H1 (cell line): Measurements from ENCODE around the gene CEBPG. TPM values are rescaled to one million over a fixed set of nuclear protein-coding genes. Genes with fewer than 3 reads are reported as not detected.

Source experiments
- CTCF ChIA-PET: fragments of 300-600 bp; sonication (Branson Sonifier 250); formaldehyde crosslinking; loops from one replicate; lab custom pipeline; 2021; ENCODE audit not compliant: partially characterized antibody; lab: Charles Lee
- POLR2A ChIA-PET: fragments of 300-600 bp; sonication (Branson Sonifier 250); formaldehyde crosslinking; loops from one replicate; lab custom pipeline; 2021; ENCODE audit warnings: inconsistent platforms; ENCODE audit not compliant: partially characterized antibody; lab: Charles Lee
- DNase-seq, 2 experiments: peaks; one replicate each; pipeline versions ENCODE4 v3.0.0 to v3.0.0-alpha.2; 2010 to 2022; ENCODE audit warnings: low spot score in 2 of 2, low read depth in 1 of 2, mixed read lengths in 1 of 2
- FAIRE-seq: peaks from 2 replicates; lab custom pipeline; 2011; peaks lifted over from hg19 to GRCh38; lab: Jason Lieb, UNC
- H2AFZ ChIP-seq: 2 replicates; pipeline ENCODE4 v1.8.1; 2012; ENCODE audit warnings: low read length, inconsistent platforms
- H2AK5ac ChIP-seq: 2 replicates; pipeline ENCODE4 v1.6.1; 2013; ENCODE audit warnings: low read depth, low read length
- H2BK120ac ChIP-seq: replicated peaks from 2 replicates; pipeline ENCODE3; 2013; ENCODE audit warnings: low read depth, low read length, inconsistent platforms
- H2BK12ac ChIP-seq: 2 replicates; pipeline ENCODE4 v1.6.1; 2013; ENCODE audit warnings: low read depth, low read length
- H2BK15ac ChIP-seq: 2 replicates; pipeline ENCODE4 v1.6.1; 2013; ENCODE audit warnings: low read length
- H2BK20ac ChIP-seq: 2 replicates; pipeline ENCODE4 v1.6.1; 2013; ENCODE audit warnings: low read length
- H2BK5ac ChIP-seq: 2 replicates; pipeline ENCODE4 v1.6.1; 2013; ENCODE audit warnings: low read depth, low read length
- H3K14ac ChIP-seq: 2 replicates; pipeline ENCODE4 v1.6.1; 2013; ENCODE audit warnings: inconsistent platforms; ENCODE audit not compliant: insufficient read length
- H3K18ac ChIP-seq: 2 replicates; pipeline ENCODE4 v1.6.1; 2013; ENCODE audit warnings: low read length; ENCODE audit errors: extremely low read depth
- H3K23ac ChIP-seq: 2 replicates; pipeline ENCODE4 v1.6.1; 2013; ENCODE audit warnings: inconsistent platforms; ENCODE audit not compliant: insufficient read length
- H3K23me2 ChIP-seq: 2 replicates; pipeline ENCODE4 v1.6.1; 2013; ENCODE audit warnings: low read depth, low read length
- H3K27ac ChIP-seq: 2 replicates; pipeline ENCODE4 v1.6.1; 2011; ENCODE audit warnings: low read depth, low read length, inconsistent platforms
- H3K27me3 ChIP-seq, 4 experiments: replicated peaks in 1 of 4; 1 replicate in 1 of 4; 2 replicates in 3 of 4; pipeline versions ENCODE4 v1.6.1 to v1.8.1; 2011 to 2013; ENCODE audit warnings: low read length in 3 of 4, mild to moderate bottlenecking in 3 of 4, inconsistent platforms in 2 of 4, mixed read lengths in 2 of 4, moderate library complexity in 1 of 4; ENCODE audit not compliant: control insufficient read depth in 3 of 4, insufficient read depth in 3 of 4; ENCODE audit errors: extremely low read depth in 1 of 4
- H3K36me3 ChIP-seq, 4 experiments: 2 replicates each; pipeline versions ENCODE4 v1.6.1 to v1.8.1; 2011 to 2013; ENCODE audit warnings: mild to moderate bottlenecking in 4 of 4, low read length in 3 of 4, moderate library complexity in 2 of 4, control low read depth in 1 of 4, inconsistent platforms in 1 of 4; ENCODE audit not compliant: insufficient read depth in 4 of 4, control insufficient read depth in 2 of 4
- H3K4ac ChIP-seq: replicated peaks from 2 replicates; pipeline ENCODE3; 2013; ENCODE audit warnings: low read length, low read depth, mixed read lengths, inconsistent platforms; ENCODE audit not compliant: insufficient read length
- H3K4me1 ChIP-seq, 4 experiments: replicated peaks in 1 of 4; 1 replicate in 1 of 4; 2 replicates in 3 of 4; pipeline versions ENCODE4 v1.6.1 to v1.8.1; 2011 to 2013; ENCODE audit warnings: low read length in 3 of 4, inconsistent platforms in 2 of 4, mixed read lengths in 1 of 4; ENCODE audit not compliant: insufficient read depth in 4 of 4, control insufficient read depth in 3 of 4
- H3K4me2 ChIP-seq, 2 experiments: 2 replicates each; pipeline versions ENCODE4 v1.6.1 to v1.8.1; 2011 to 2013; ENCODE audit warnings: low read depth in 2 of 2, low read length in 2 of 2, control low read depth in 1 of 2, inconsistent platforms in 1 of 2, mild to moderate bottlenecking in 1 of 2; ENCODE audit not compliant: insufficient read depth in 1 of 2
- H3K4me3 ChIP-seq, 4 experiments: fragments of 200-600, 300-600 bp in 1 of 4; sonication (generic), shearing (Covaris generic), sonication (Bioruptor Twin) in 1 of 4; 2 replicates each; pipeline versions ENCODE4 v1.5.1 to v1.8.1; 2011 to 2016; ENCODE audit warnings: low read length in 4 of 4, low read depth in 3 of 4, control low read depth in 2 of 4, inconsistent platforms in 2 of 4, mild to moderate bottlenecking in 2 of 4, mixed read lengths in 1 of 4, moderate library complexity in 1 of 4; ENCODE audit not compliant: insufficient read depth in 2 of 4; ENCODE audit errors: extremely low read depth in 1 of 4
- H3K56ac ChIP-seq: replicated peaks from 2 replicates; pipeline ENCODE3; 2013; ENCODE audit warnings: low read depth, mild to moderate bottlenecking, mixed read lengths, low read length, inconsistent platforms; ENCODE audit not compliant: insufficient read length
- H3K79me1 ChIP-seq: 2 replicates; pipeline ENCODE4 v1.6.1; 2013; ENCODE audit warnings: low read depth, low read length, control low read depth
- H3K79me2 ChIP-seq, 2 experiments: 2 replicates each; pipeline versions ENCODE4 v1.6.1 to v1.8.1; 2012 to 2013; ENCODE audit warnings: low read length in 2 of 2, mild to moderate bottlenecking in 2 of 2, inconsistent platforms in 1 of 2; ENCODE audit not compliant: insufficient read depth in 2 of 2, control insufficient read depth in 1 of 2
- H3K9ac ChIP-seq, 4 experiments: replicated peaks in 1 of 4; 1 replicate in 1 of 4; 2 replicates in 3 of 4; pipeline versions ENCODE4 v1.6.1 to v1.8.1; 2011 to 2013; ENCODE audit warnings: low read depth in 3 of 4, low read length in 3 of 4, control low read depth in 2 of 4, mild to moderate bottlenecking in 2 of 4, moderate library complexity in 2 of 4, inconsistent platforms in 1 of 4; ENCODE audit errors: extremely low read depth in 1 of 4
- H3K9me3 ChIP-seq, 2 experiments: 2 replicates each; pipeline versions ENCODE4 v1.6.1 to v1.8.1; 2012 to 2013; ENCODE audit warnings: mild to moderate bottlenecking in 2 of 2, moderate library complexity in 2 of 2, control low read depth in 1 of 2, inconsistent platforms in 1 of 2, low read depth in 1 of 2, low read length in 1 of 2, mixed read lengths in 1 of 2; ENCODE audit not compliant: insufficient read depth in 2 of 2
- H4K20me1 ChIP-seq, 2 experiments: replicated peaks in 1 of 2; 2 replicates each; pipeline versions ENCODE3 to v1.8.1; 2011 to 2013; ENCODE audit warnings: inconsistent platforms in 2 of 2, low read length in 2 of 2, mild to moderate bottlenecking in 1 of 2; ENCODE audit not compliant: insufficient read depth in 2 of 2, control insufficient read depth in 1 of 2
- H4K5ac ChIP-seq: 2 replicates; pipeline ENCODE4 v1.6.1; 2013; ENCODE audit warnings: low read length, low read depth, mixed read lengths, inconsistent platforms; ENCODE audit not compliant: insufficient read length
- H4K8ac ChIP-seq: 2 replicates; pipeline ENCODE4 v1.8.0; 2013; ENCODE audit warnings: mild to moderate bottlenecking, moderate library complexity, low read length, inconsistent platforms; ENCODE audit not compliant: insufficient read depth; ENCODE audit errors: extremely low read depth
- H4K91ac ChIP-seq: replicated peaks from 2 replicates; pipeline ENCODE3; 2013; ENCODE audit warnings: low read length, mixed read lengths, inconsistent platforms; ENCODE audit not compliant: insufficient read length
- CHD2 ChIP-seq: IDR thresholded peaks from 2 replicates; pipeline ENCODE4 v1.6.1; 2012; ENCODE audit warnings: low read length, improper control_type of control experiment
- EGR1 ChIP-seq: IDR thresholded peaks from 2 replicates; pipeline ENCODE4 v1.6.1; 2011; ENCODE audit warnings: low read depth, low read length, borderline replicate concordance
- EZH2 ChIP-seq: fragments of 200-600 bp; sonication (generic); IDR thresholded peaks from 2 replicates; pipeline ENCODE4 v1.7.1; 2012; ENCODE audit warnings: low read depth, mild to moderate bottlenecking, moderate library complexity, low read length, inconsistent platforms; ENCODE audit not compliant: severe bottlenecking
- JUND ChIP-seq: IDR thresholded peaks from 2 replicates; pipeline ENCODE4 v1.6.1; 2011; ENCODE audit warnings: mild to moderate bottlenecking, improper control_type of control experiment, low read length
- POU5F1 ChIP-seq: IDR thresholded peaks from 2 replicates; pipeline ENCODE4 v1.6.1; 2011; ENCODE audit warnings: low read depth, mild to moderate bottlenecking, low read length, moderate library complexity
- RBBP5 ChIP-seq: IDR thresholded peaks from 2 replicates; pipeline ENCODE4 v1.7.1; 2012; ENCODE audit warnings: low read depth, mild to moderate bottlenecking, inconsistent platforms, low read length, moderate library complexity, borderline replicate concordance
- SAP30 ChIP-seq: fragments of 300-600 bp; sonication (generic); IDR thresholded peaks from 2 replicates; pipeline ENCODE4 v1.7.1; 2012; ENCODE audit warnings: low read length, moderate library complexity, mild to moderate bottlenecking, inconsistent platforms; ENCODE audit not compliant: insufficient read depth, insufficient replicate concordance
- SIRT6 ChIP-seq: IDR thresholded peaks from one replicate; pipeline ENCODE4 v1.7.1; 2012; ENCODE audit warnings: low read length, inconsistent platforms
- TAF1 ChIP-seq: IDR thresholded peaks from 2 replicates; pipeline ENCODE4 v1.6.1; 2011; ENCODE audit warnings: mild to moderate bottlenecking, low read depth, low read length
- WGBS, 2 experiments: shearing (Covaris generic) in 1 of 2; methylation state at CpG; one replicate each; pipeline versions ENCODE4 v1.1.6 to v1.1.7; 2013 to 2015; ENCODE audit warnings: low lambda C conversion rate in 2 of 2, mixed read lengths in 2 of 2, inconsistent platforms in 1 of 2, low coverage in 1 of 2, missing lambda C conversion rate in 1 of 2; ENCODE audit not compliant: insufficient replicate concordance in 2 of 2, insufficient coverage in 1 of 2, insufficient read length in 1 of 2; ENCODE audit errors: extremely low coverage in 1 of 2, missing lambda C conversion rate in 1 of 2; 5-methylcytosine and 5-hydroxymethylcytosine counted together
- polyA plus RNA-seq, 7 experiments: library from polyadenylated mRNA; depleted of rRNA in 3 of 7; stranded (reverse) in 5 of 7; unstranded in 2 of 7; fragments of >200 nt in 5 of 7; fragments of 200-250 nt in 2 of 7; gene quantifications; 1 replicate in 5 of 7; 2 replicates in 1 of 7; 4 replicates in 1 of 7; pipeline versions ENCODE4 v1.2.1 to v1.2.3, GENCODE V29; 2011 to 2013; ENCODE audit warnings: missing spikeins in 2 of 7, mixed read lengths in 2 of 7
- total RNA-seq: library from RNA; stranded (reverse); fragmentation: NEBNext Ultra II Directional; extraction: Animal tissue kit (Norgen Biotek cat#: 25700); gene quantifications from 2 replicates; pipeline ENCODE4 v1.2.1, GENCODE V29; 2021

Gene CEBPG
- total and polyA plus RNA-seq, 2 of the 8 experiments (the other 6 are each of a cell fraction or from before 2014, with no cell fraction given): 12.3 to 35.4 TPM

- FAIRE-seq: no peak
- TF ChIP-seq RBBP5: no peak
- TF ChIP-seq EGR1: no peak
- TF ChIP-seq CHD2: no peak
- no peak for TF ChIP-seq JUND
- no peak for TF ChIP-seq POU5F1
- TF ChIP-seq EZH2: no peak
- no peak for TF ChIP-seq SAP30
- no peak for TF ChIP-seq TAF1
- TF ChIP-seq SIRT6: no peak
Measured at GRCh38 chr19:33366897-33367296, 6.6 kb upstream of the CEBPG start.

More at GRCh38 chr19:33366897-33367296, 6.6 kb upstream of the CEBPG start:
- Histone ChIP-seq H3K4me2 (no peak overlapping the region), H3K36me3 (no peaks in the 10 kb centered on the region), H2BK12ac (no peak overlapping the region), H4K91ac (no peak overlapping the region), H3K27me3 (no peaks in the 10 kb centered on the region), H3K9ac (no peak overlapping the region), H2BK5ac (no peak overlapping the region), H4K20me1 (no peaks in the 10 kb centered on the region), H3K18ac (no peak overlapping the region), H3K14ac (no peak overlapping the region), H2AFZ (no peak overlapping the region), H2BK120ac (no peak overlapping the region), H2BK15ac (no peak overlapping the region), H3K27ac (no peak overlapping the region), H3K4ac (no peak overlapping the region), H3K4me3 (no peak overlapping the region), H3K79me1 (no peaks in the 10 kb centered on the region), H3K9me3 (no peaks in the 10 kb centered on the region), H3K4me1 (no peaks in the 10 kb centered on the region), H2BK20ac (no peak overlapping the region), H3K79me2 (no peaks in the 10 kb centered on the region), H2AK5ac (no peak overlapping the region), H4K8ac (no peak overlapping the region), H3K23me2 (no peaks in the 10 kb centered on the region), H3K23ac (no peak overlapping the region), H3K56ac (no peak overlapping the region), H4K5ac (no peak overlapping the region)
- 85% methylated on average over 5 of the region's 5 CpGs; no CpG with 5 or more reads in 1 of the 2 experiments for WGBS, 2 experiments
- ChIA-PET CTCF (interaction anchor here (1.0 to 1.4 kb wide), 2 partner anchors 64 to 69 kb away, joined by 3 read pairs; no protein-coding TSS in a partner anchor), POLR2A (interaction anchor here (1.6 kb wide), 1 partner anchor 11 kb away, joined by 4 read pairs; no protein-coding TSS in a partner anchor)
- no peak for DNase-seq
